WTC11 (cell line): ENCODE data around the gene GFPT2.

Experiments
- CBFB ChIP-seq: sonication (generic); formaldehyde crosslinking; IDR thresholded peaks from 2 replicates; pipeline ENCODE4 v1.8.1; 2022; ENCODE audit warnings: mild to moderate bottlenecking, low read depth, missing genetic modification reagents
- FOXJ3 ChIP-seq: sonication (generic); formaldehyde crosslinking; IDR thresholded peaks from 2 replicates; pipeline ENCODE4 v1.9.0; 2021; ENCODE audit warnings: missing genetic modification reagents, mild to moderate bottlenecking, borderline replicate concordance
- MYBL2 ChIP-seq: sonication (generic); formaldehyde crosslinking; IDR thresholded peaks from 2 replicates; pipeline ENCODE4 v1.8.1; 2023; ENCODE audit warnings: mild to moderate bottlenecking, moderate library complexity, missing genetic modification reagents
- NFYB ChIP-seq: sonication (generic); formaldehyde crosslinking; conservative IDR thresholded peaks from 2 replicates; pipeline ENCODE4 v1.8.0; 2022; ENCODE audit warnings: low read depth, missing genetic modification reagents
- RELA ChIP-seq: sonication (generic); formaldehyde crosslinking; IDR thresholded peaks from 2 replicates; pipeline ENCODE4 v1.8.1; 2022; ENCODE audit warnings: missing genetic modification reagents, mild to moderate bottlenecking, borderline replicate concordance
- SP1 ChIP-seq: sonication (generic); formaldehyde crosslinking; conservative IDR thresholded peaks from 2 replicates; pipeline ENCODE4 v1.8.1; 2022; ENCODE audit warnings: missing genetic modification reagents
- ZNF138 ChIP-seq: sonication (generic); formaldehyde crosslinking; conservative IDR thresholded peaks from 2 replicates; pipeline ENCODE4 v1.8.1; 2022; ENCODE audit warnings: mild to moderate bottlenecking, moderate library complexity, missing genetic modification reagents
- ZNF232 ChIP-seq: sonication (generic); formaldehyde crosslinking; IDR thresholded peaks from 2 replicates; pipeline ENCODE4 v1.8.0; 2022; ENCODE audit warnings: mild to moderate bottlenecking, missing genetic modification reagents
- ZNF263 ChIP-seq: sonication (generic); formaldehyde crosslinking; IDR thresholded peaks from 2 replicates; pipeline ENCODE4 v1.8.1; 2022; ENCODE audit warnings: low read depth, mild to moderate bottlenecking, moderate library complexity, missing genetic modification reagents
- TF ChIP-seq, protein P1 (sequence below): fragments of 200-600 bp; IDR thresholded peaks from 2 replicates; pipeline ENCODE4 v1.8.0; 2022; ENCODE audit warnings: antibody characterized with exemption
- TF ChIP-seq, protein P2 (sequence below): sonication (generic); formaldehyde crosslinking; IDR thresholded peaks from 2 replicates; pipeline ENCODE4 v1.8.0; 2022; ENCODE audit warnings: mild to moderate bottlenecking, missing genetic modification reagents
- TF ChIP-seq, protein P3 (sequence below): sonication (generic); formaldehyde crosslinking; IDR thresholded peaks from 2 replicates; pipeline ENCODE4 v1.8.1; 2022; ENCODE audit warnings: missing genetic modification reagents, borderline replicate concordance

DNA sequence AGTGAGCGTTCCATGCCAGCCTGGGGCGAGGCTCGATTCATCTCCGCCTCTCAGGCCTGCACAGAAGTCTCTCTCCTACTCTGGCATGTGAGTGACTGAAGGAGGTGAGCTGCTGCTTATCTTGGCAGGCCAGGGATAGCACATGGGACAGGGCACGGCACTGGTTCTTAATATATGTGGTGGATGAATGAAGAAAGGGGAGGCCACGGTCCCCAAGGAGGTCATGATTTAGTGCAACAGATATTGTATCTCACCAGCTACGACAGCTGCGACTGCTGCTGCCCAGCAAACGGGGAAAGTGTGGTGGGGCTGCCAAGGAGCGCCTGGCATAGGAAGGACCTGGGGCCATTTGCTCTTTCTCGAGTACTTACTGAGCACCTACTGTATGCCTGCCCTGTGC lies 41.9 kb downstream of the GFPT2 start:
- no peak for TF ChIP-seq FOXJ3
- no peak for TF ChIP-seq CBFB
- TF ChIP-seq ZNF138 (CRISPR knock-in tag) = no peak
- TF ChIP-seq, protein P1, sequence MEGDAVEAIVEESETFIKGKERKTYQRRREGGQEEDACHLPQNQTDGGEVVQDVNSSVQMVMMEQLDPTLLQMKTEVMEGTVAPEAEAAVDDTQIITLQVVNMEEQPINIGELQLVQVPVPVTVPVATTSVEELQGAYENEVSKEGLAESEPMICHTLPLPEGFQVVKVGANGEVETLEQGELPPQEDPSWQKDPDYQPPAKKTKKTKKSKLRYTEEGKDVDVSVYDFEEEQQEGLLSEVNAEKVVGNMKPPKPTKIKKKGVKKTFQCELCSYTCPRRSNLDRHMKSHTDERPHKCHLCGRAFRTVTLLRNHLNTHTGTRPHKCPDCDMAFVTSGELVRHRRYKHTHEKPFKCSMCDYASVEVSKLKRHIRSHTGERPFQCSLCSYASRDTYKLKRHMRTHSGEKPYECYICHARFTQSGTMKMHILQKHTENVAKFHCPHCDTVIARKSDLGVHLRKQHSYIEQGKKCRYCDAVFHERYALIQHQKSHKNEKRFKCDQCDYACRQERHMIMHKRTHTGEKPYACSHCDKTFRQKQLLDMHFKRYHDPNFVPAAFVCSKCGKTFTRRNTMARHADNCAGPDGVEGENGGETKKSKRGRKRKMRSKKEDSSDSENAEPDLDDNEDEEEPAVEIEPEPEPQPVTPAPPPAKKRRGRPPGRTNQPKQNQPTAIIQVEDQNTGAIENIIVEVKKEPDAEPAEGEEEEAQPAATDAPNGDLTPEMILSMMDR = no peak
- TF ChIP-seq SP1 (CRISPR knock-in tag) = no peak
- TF ChIP-seq, protein P2, sequence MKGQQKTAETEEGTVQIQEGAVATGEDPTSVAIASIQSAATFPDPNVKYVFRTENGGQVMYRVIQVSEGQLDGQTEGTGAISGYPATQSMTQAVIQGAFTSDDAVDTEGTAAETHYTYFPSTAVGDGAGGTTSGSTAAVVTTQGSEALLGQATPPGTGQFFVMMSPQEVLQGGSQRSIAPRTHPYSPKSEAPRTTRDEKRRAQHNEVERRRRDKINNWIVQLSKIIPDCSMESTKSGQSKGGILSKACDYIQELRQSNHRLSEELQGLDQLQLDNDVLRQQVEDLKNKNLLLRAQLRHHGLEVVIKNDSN (CRISPR knock-in tag) = no peak
- no peak for TF ChIP-seq ZNF263 (CRISPR knock-in tag)
- no peak for TF ChIP-seq RELA
- TF ChIP-seq, protein P3, sequence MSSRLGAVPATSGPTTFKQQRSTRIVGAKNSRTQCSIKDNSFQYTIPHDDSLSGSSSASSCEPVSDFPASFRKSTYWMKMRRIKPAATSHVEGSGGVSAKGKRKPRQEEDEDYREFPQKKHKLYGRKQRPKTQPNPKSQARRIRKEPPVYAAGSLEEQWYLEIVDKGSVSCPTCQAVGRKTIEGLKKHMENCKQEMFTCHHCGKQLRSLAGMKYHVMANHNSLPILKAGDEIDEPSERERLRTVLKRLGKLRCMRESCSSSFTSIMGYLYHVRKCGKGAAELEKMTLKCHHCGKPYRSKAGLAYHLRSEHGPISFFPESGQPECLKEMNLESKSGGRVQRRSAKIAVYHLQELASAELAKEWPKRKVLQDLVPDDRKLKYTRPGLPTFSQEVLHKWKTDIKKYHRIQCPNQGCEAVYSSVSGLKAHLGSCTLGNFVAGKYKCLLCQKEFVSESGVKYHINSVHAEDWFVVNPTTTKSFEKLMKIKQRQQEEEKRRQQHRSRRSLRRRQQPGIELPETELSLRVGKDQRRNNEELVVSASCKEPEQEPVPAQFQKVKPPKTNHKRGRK (CRISPR knock-in tag) = no peak
- no peak for TF ChIP-seq MYBL2 (CRISPR knock-in tag)
- no peak for TF ChIP-seq ZNF232 (CRISPR knock-in tag)
- TF ChIP-seq NFYB (CRISPR knock-in tag) = no peak
